ENCODE results near the gene CRB3. TPM values are rescaled to one million over a fixed set of nuclear protein-coding genes. Genes with fewer than 3 reads are reported as not detected.

Gene CRB3
- polyA plus RNA-seq, 1 donor: 21.8 TPM

- no peak for DNase-seq
Measured at GRCh38 chr19:6429419-6430221, 34.5 kb upstream of the CRB3 start.

- no peak for DNase-seq
Measured at GRCh38 chr19:6431891-6432290, 32.2 kb upstream of the CRB3 start.

DNA sequence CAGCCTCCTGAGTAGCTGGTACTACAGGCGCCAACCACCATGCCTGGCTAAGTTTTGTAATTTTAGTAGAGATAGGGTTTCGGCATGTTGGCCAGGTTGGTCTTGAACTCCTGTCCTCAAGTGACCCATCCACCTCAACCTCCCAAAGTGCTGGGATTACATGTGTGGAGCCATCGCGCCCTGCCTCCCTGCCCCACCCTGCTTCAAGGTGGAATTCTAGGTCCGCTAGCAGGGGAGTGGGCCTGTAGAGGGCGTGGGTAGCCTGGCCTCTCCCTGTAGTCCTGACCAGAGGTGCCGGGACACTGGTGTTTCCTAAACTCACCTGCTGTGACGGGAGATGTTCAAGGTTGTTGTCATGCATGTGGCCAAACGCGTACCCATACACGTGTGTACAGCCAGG lies 30.9 kb upstream of the CRB3 start:
- DNase-seq: no peak

DNA sequence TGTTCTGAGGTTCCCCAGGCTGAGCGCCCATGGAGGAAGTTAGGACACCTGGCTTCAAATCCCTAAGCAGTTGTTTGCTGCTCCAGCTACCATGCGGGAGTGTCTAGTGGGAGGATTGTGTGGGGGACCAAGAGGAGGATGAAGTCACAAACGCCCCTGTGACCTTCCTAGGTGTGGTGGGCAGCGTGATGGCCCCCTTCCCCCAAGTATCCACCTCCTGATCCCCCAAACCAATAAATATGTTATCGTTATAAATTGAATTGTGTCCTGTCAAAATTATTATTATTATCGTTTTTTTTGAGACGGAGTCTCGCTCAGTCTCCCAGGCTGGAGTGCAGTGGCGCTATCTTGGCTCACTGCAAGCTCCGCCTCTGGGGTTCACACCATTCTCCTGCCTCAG lies 30.4 kb upstream of the CRB3 start, which contains the start of gene SLC25A41:
Gene SLC25A41 (minus strand): TSS at position 101 of the 400 bp plus-strand sequence. CDS start 70 bp downstream, at position 31.
- DNase-seq: no peak

DNA sequence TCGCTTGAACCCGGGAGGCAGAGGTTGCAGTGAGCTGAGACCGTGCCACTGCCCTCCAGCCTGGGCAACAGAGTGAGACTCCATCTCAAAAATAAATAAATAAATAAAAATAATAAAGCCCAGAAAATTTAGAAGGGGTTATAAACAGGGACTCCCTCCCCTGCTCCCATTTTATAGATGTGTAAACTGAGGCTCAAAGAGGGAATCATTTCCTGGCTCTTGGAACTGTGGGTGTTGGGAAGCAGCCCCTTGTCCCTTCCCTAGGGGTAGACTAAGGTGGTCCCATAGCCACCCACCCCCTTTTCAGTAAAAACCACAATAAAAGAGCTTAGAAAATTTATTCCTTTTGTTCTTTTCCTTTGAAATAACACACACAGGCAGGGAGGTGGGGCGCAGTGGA lies 24.3 kb upstream of the CRB3 start:
- DNase-seq: no peak

DNA sequence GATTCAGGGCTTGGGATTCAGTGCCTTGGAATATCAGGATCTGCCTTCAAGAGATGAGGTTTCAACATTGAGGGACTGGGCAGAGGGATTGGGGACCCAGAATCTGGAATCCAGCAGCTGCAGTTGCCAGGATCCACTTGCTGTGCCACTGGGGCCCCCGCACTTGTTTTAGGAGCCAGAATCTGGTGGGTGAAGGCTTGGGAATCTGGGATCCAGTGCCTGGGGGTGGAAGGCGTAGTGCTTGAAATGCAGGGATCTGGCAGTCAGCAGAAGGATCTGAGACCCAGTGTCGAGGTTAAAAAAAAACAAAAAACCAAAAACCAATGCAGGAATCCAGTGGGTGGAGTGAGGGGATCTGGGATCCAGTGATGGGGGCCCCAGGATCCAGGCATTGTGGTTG lies 23.2 kb upstream of the CRB3 start:
- DNase-seq: no peak

GRCh38 chr19:6442087-6442688 lies 21.9 kb upstream of the CRB3 start:
- no peak for DNase-seq

DNA sequence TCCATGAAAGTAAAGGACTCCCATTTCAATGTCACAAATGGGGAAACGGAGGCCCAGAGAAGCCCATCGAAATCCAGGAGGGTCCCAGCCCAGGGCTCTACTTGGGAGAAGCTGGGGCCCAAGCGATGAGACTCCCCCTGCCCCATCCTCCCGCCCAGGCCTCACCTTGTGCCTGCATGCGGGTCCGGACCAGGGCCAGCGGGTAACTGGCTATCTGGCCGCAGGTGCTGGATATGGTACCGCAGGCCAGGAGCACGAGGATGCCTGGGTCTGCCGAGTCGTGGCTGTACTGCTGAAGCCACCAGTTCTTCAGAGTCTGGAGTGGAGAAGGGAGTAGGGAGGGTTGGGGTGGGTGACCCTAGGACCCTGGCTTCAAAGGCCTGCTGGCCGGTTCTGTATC lies 20.1 kb upstream of the CRB3 start:
- DNase-seq: no peak

GRCh38 chr19:6446452-6446851 lies 17.6 kb upstream of the CRB3 start:
- no peak for DNase-seq

DNA sequence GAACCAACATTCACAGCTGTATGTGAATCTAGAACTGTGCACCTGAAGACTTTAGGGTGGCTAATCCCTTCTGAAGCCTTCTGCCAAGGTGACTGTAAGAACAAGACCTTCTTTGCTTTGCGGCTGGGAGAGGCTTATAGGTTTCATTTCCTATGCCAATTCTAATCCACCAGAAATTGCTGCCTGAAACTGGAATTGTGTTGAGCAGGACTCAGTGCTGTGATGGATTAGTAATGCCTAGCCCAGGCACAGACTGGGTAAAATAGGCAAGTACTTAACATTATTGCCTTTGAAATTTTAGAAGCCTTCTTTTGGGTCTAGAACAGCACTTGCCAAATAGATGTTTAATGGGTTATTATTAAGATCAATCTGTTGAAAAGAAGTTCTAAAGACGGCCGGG lies 16.0 kb upstream of the CRB3 start:
- DNase-seq: no peak

GRCh38 chr19:6450166-6450565 lies 13.9 kb upstream of the CRB3 start:
- no peak for DNase-seq

GRCh38 chr19:6451583-6452222 lies 12.4 kb upstream of the CRB3 start:
- no peak for DNase-seq

DNA sequence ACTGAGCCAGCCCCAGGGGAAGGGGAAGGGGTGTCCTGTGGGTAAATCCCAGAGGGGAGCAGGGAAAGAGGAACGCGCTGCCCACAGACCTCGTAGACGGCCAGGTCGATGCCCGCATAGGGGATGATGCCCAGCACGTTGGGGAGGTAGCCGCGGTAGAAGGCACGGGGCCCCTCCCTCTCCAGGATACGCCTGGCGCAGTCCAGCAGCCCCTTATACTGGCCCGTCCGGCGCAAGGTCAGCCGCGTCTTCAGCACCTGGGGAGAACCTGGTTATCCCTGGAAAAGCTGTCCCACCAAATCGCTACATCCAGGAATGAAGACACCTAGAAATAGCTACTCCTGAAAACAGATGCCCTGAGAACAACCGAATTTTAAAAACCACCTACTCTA lies 11.9 kb upstream of the CRB3 start:
- DNase-seq: no peak

DNA sequence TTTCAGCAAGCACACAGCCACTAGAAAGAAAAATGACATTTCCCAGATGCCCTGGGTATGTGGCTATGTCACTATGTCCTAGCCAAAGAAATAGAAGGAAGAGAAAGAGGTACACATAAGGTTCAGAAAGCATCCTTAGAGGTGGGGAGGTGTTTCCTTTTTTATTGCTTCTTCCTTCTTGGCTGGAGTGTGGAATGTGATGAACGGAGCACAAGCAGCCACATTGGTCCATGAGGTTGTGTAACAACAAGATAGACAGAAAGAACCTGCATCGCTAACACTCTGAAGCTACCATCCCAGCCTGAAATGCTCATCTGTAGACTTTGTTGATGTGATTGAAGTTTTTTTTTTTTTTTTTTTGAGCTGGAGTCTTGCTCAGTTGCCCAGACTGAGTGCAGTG lies 11.2 kb upstream of the CRB3 start:
- DNase-seq: no peak

GRCh38 chr19:6453951-6454565 lies 10.0 kb upstream of the CRB3 start:
- no peak for DNase-seq

- no peak for DNase-seq
Measured at GRCh38 chr19:6455924-6456323, 8.1 kb upstream of the CRB3 start.

DNA sequence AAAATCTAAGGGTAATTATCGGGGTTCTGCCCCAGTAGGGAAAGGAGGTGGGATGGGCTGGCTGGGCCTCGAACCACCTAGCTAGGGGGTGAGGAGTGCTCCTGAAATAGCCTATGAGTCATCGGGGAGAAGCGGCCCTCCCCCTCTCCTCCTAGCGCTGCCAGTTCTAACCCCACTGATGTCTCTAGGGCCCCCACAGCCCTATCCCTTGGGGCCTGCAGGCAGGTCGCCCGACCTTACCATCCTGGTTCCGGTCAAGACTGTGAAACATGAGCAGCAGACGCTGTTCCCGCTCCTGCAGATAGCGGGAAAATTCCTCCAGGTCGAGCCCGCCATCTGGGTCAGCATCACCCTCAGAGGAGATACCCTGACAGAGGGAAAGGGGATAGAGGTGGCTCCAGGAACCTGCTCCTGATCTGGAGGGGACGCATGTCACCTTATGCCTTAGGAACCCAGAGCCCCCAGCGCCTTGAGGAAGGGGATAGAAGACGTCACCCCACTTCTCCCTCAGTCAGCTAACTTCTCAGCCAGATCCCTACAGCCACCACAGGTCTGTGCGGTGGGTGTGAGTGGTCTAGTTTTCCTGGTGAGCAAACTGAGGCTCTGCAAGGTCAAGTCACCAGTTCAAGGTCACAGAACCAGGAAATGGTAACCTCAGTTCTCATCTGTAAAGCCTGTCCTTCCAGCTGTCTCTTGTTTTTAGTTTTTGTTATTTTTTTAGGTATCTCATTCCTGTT lies 5.9 kb upstream of the CRB3 start:
- no peak for DNase-seq

DNA sequence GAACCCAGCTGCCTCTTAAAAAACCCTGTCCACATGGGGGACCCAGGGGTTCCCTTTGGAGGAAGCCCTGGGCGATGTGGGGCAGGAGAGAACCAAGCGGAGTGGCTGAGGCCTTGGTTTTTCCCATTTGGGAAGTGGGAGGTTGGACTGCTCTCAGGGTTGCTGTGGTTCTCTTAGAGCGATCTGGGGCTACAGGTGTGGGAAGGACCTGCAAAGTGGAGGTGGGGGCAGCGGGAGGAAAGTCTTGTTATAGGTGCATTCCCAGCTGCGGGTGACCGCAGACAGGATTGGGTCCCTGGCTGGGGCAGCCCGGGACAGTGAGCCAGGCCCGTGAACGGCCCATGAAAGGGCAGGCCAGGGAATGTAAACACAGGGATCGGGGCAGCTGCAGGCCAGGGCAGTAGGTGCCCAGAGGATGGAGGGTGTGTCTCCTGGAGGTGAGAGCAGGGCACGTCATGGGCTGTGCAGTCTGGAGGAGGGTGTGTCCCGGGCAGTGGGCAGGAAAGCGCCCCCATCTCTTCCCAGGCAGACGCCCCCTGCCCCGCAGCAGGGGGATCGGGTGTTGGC lies 5.3 kb upstream of the CRB3 start:
- no peak for DNase-seq

DNA sequence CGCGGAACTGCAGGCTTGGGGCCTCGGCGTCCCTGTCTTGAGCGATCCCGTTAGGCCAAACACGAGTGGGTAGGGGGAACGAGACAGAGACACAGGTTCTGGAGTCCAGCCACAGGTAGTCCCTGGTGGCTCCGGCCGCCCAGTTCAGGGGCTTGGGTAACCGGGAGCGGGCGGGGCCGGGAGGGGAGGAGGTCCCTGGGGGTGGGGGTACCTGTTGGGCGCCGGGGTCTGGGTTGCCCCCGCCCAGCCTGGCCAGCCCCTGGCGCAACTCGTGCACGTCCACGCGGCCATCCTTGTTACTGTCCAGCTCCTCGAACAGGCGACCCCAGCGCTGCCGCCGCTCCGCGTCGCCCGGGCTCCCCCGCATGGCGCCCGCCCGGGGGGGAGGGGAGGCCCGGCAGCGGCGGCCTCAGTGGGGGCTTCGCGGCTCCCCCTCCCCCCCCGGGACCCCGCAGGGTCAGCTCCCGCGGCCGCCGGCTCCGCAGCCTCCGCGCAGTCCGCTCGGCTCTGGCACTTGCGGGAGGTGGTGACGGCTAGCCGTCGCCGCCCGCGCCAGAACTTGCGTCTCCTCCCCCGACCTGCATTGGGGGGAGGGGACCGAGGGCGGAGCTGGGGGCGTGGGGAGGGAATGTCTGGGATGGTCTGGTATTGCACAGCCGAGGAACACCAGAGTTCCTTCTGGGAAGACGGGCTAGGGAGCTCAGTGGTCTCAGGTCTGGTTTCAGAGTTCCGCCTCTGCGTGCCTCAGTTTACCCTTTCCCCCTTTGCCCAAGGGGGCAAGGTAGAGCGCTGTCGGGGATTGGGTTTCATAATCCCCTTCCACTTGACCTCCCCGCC lies 4.6 kb upstream of the CRB3 start, which contains the start of gene SLC25A23:
Gene SLC25A23 (minus strand): TSS at position 531 of the 837 bp plus-strand sequence. CDS start 164 bp downstream, at position 367.
- DNase-seq: peak; percentile 75

DNA sequence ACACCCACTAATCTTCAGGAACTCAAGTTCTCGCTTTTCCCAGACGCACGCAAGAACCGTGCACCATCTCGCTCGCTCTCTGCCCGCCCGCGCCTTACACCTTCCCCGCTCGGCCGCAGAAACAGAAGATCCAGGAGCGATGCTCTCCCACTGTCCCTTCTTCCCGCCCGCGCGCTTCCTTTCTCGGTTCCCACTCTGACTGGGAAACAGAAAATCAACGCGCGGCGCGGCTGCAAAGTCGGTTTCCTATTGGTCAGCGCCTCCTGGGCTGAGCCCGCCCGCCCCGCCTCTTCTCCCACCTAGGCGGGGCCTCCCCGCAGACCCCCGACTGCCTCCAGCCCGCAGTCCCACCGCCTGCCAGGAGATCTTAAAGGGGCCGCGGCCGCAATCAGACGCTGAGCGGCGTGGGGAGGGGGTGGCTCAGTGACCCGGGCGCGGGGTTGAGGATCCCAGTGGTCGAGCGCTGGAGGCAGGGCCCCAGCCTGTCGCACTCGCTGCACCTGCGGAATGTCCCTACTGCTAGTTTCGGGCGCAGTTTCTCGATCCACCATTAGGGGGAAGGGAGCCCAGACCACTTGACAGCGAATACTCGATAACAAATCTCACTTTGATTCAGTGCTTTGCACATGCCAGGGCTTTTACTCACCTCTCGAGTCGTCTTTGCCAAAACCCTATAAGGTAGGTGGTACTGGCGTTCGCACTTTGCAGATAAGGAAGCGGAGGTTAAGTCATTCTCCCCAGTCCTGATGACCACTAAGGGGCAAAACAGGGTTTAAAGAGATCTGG lies 3.8 kb upstream of the CRB3 start:
- DNase-seq: peak; percentile 99
